GM21717 (cell line): ENCODE measurements around the gene TAF1B.

ENCODE experiments used
- ATAC-seq: cut with Tn5 transposase; IDR thresholded peaks from one replicate; pipeline ENCODE4 v1.9.1; 2021; ENCODE audit warnings: mild to moderate bottlenecking, moderate library complexity; ENCODE audit not compliant: unreplicated experiment

TAF1B gene

GRCh38 chr2:9961013-9961412 lies 117.7 kb downstream of the TAF1B start:
- ATAC-seq = no peak

- ATAC-seq = no peak
Measured at GRCh38 chr2:9964334-9964980, 121.2 kb downstream of the TAF1B start.

- ATAC-seq = no peak
Measured at GRCh38 chr2:9965119-9965822, 122.0 kb downstream of the TAF1B start.

DNA sequence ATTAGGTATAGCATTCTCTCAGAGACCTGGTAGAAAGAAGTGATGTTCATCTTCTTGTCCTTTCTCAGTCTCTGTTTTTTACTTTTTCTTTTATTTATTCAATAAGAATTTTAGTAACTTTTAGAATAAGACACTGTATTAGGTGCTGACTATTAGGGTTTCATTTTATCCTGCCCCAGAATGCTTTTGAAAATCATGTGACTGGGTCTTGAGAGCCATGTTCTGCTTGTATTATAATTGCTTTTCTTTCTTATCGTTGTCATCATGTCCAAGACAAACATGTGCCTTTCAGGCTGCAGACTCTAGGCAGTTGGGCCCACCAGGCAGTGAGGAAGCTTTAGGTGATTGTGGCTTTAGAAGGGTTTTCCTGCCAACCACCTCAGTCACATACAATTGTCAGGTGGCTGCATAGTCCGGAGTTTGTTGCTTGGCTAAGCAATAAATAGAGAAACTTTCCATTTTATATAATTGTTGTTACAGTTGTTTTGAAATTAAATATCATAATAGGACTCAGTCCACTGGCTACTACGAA lies 123.3 kb downstream of the TAF1B start:
- no peak for ATAC-seq

- no peak for ATAC-seq
Measured at GRCh38 chr2:9967053-9967775, 123.9 kb downstream of the TAF1B start.

GRCh38 chr2:9968553-9969497 lies 125.6 kb downstream of the TAF1B start:
- ATAC-seq = no peak

DNA sequence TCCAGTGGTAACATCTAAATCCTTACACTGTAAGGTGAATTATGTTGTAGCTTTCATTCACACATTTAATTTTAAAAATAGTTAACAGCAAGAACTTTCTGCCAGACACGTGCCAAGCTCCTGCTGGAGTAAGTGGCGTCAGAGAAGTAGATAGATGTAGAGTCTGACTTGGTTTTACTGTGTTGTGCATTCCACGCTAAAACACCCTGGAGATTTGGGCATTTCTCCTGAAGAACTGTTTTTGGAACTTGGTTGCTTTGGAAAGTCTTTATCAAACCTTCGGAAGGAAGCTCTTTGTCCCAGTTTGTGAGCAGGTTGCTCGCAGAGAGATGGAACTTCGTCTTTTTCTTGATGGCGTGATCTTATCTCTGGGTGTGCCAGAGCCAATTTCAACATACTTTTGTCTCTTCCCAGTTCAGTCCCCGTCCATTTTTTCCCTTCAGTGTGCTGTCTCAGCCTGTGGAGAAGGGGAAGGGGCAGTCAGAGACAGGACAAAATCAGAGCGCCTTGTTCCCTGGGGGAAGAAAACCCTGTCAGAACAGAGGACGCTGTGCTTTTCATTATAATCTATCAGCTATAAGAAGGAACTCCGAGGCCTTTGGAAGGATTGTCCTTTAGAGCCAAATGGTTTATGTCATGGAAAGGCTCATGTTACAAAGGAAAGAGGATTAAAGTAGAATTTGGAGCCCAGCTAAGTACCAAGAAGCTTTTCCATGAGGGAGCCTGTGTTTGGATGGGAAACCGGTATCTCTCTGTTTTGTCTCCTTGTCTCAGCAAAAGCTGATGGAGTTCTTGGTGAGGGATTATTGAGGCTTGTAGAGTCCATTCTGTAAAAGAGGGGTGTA lies 127.1 kb downstream of the TAF1B start:
- ATAC-seq = no peak

GRCh38 chr2:9971105-9971818 lies 128.0 kb downstream of the TAF1B start:
- no peak for ATAC-seq

- ATAC-seq = no peak
Measured at GRCh38 chr2:9971890-9972289, 128.6 kb downstream of the TAF1B start.

- no peak for ATAC-seq
Measured at GRCh38 chr2:9972621-9973479, 129.6 kb downstream of the TAF1B start.

- ATAC-seq = no peak
Measured at GRCh38 chr2:9973690-9974089, 130.4 kb downstream of the TAF1B start.

DNA sequence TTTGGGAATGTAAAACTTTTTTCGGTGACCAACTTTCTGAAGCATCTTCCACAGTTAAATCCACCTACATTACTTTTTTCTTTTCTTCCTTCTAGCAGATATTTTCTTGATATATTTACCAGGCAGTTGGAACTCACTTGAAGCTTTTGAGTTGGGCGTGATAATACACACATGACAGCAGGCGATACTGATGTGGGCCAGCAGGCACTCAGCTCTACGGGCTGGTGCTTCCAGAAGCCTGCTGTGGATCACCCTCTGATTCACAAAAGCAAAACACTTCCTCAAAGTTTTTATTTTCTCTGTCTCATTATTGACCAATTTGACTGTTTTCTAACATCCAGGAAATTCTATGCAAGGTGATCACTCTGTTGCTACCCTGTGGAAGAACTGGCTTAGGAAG lies 131.1 kb downstream of the TAF1B start:
- no peak for ATAC-seq

DNA sequence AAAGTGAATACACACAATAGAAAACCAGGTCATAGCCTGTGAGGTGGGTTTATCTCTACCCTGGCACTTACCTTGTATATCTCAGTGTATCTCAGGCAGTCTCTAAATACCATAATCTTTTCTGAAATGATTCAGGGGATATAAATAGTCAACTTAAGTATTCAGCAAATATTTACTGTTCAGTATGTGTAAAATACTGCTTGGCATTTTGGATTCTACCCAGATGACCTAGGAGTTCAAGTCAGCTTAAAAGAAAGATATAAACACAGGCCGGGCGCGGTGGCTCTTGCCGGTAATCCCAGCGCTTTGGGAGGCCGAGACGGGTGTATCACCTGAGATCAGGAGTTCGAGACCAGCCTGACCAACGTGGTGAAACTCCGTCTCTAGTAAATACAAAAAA lies 132.1 kb downstream of the TAF1B start:
- ATAC-seq = no peak

DNA sequence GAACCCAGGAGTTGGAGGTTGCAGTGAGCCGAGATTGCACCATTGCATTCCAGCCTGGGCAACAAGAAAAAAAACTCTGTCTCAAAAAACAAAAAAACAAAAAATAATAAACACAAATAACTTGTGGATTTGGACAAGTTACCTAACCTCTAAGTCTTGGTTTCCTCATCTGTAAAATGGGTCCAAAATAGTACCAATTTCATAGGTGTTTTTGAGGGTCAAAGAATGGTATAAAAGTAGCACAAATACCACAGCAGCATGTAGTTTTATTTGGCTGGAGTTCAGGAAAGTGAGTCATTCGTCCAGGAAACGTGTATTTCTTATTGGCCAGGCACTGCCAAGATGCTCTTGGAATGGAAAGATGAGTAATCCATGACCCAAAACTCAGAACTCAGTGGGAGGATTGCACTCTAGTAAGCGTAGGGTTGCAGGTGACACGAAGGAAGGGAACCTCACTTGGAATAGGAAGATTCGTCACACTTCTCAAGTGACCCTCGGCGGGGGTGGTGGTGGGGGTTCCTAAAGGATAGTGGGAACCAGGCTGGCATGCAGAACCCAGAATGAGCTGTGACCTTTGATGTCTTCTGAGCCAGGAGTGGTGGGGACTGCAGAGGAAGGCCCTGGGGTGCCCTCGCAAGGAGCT lies 132.7 kb downstream of the TAF1B start:
- ATAC-seq = no peak

DNA sequence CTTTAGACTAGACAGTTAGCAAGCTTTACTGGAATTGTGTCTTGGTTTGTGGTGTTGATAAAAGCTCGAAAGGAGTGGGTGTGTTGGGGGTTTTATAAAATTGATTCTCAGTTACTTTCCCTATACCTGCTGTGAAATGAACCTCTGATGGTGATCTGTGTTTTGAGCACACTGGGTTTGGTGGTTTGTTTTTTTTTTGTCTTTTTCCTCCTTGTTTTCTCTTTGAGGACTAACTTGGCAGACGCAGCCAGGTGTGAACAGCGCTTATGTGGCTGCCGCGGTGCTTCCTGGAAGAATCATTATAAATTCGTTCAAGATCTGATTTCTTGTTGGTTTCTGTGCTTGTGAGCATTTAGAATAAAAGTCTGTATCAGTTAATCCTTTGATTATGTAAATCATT lies 136.7 kb downstream of the TAF1B start:
- ATAC-seq = no peak

DNA sequence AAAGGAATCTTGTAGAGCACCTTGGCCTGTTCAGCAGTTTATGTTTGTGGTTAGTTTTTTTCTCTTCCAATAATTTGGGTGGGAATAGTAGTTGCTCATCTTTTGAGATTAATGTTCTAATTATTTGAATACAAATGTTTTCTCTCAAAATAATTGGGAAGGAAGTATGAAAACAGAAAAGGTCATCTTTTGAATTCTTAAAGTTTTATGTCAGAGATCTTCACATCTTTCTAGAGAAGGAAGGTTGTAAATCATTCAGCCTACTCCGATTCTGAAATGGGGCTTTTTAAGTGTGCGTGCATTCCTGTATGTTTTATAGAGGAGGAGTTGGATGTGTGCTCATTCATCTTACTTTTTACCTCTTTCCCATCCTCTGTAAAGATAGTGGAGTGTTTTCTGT lies 137.2 kb downstream of the TAF1B start:
- ATAC-seq = no peak

GRCh38 chr2:9981655-9982054 lies 138.4 kb downstream of the TAF1B start:
- no peak for ATAC-seq

DNA sequence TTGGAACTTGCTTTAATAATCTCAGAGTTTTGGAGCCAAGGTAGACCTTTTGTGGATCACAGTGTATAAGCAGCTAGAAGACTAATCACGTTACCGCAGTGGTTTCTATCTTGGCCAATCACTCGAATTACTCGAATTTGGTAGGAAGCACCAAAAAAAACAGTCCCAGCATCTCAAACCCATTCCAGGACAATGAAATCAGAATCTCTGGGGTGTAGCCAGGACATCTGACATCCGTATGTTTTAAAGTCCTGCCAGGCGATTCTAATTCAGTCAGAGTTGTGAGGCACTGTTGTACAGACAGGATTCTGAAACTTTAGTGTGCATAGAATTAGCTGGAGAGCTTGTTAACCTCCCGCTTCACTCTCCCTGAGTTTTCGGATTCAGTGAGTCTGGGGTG lies 139.0 kb downstream of the TAF1B start:
- ATAC-seq = no peak
